Measurements from ENCODE around the gene APRT.

The APRT gene

DNA sequence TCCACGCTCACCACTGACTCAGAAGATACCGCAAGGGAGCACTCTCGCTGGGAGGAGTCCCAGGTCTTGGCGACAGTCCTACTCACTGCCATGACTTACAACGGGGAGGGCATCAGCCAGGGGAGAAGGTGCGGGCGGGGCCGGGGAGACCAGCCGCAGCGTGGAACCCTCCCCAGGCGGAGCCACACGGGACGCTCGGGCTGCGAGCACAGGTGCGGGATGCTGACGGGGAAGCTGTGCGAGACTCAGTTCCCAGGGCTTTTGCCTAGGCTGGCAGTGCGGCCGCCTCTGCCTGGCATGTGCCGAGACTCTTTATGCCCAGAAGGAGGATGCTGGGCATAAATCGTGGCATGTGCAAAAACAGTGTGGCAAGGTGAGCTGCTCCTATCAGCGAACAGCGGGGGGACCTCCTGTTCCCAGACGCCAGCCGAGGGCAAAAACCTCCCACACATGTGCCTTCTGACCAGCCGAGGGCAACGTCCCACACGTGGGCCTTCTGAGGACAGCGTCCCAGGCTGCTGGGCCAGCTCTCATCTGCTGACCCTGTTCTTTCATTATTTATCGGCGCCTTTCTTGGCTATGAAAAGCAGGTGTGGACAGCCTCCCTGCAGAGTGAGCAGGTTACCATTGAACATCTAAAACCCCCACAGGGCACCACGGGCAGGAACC, 38.9 kb upstream of the APRT start:
- TF ChIP-seq, protein P1, sequence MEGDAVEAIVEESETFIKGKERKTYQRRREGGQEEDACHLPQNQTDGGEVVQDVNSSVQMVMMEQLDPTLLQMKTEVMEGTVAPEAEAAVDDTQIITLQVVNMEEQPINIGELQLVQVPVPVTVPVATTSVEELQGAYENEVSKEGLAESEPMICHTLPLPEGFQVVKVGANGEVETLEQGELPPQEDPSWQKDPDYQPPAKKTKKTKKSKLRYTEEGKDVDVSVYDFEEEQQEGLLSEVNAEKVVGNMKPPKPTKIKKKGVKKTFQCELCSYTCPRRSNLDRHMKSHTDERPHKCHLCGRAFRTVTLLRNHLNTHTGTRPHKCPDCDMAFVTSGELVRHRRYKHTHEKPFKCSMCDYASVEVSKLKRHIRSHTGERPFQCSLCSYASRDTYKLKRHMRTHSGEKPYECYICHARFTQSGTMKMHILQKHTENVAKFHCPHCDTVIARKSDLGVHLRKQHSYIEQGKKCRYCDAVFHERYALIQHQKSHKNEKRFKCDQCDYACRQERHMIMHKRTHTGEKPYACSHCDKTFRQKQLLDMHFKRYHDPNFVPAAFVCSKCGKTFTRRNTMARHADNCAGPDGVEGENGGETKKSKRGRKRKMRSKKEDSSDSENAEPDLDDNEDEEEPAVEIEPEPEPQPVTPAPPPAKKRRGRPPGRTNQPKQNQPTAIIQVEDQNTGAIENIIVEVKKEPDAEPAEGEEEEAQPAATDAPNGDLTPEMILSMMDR (IDR thresholded peaks at IDR 0.05; ENCODE audit: insufficient read depth, low read depth, low read length, missing control alignments), result no peak
- no peak overlapping the region for H3K4me3 ChIP-seq (ENCODE audit: low read length)
- DNase-seq (ENCODE audit: low read depth), result no peak

DNA sequence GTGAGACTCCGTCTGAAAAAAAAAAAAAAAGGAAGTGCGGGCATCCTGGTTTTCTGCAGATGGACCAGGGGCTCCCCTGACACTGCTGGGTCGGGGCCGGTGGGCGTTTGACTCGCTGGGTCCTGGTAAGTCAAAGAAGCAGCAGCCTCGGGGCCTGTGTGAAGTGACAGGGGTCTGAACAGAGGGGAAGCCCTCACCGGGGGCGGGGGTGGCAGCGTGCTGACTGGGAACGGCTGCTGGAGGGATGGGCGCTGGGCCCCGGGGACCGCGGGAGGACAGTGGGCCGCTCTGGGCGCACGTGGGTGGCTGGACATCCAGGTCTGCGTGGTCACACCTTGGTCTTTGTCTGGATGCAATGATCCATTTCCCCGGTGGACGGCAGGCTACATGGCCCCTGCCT, 36.8 kb upstream of the APRT start:
- DNase-seq (ENCODE audit: low read depth), result no peak
- no peak overlapping the region for H3K4me3 ChIP-seq (ENCODE audit: low read length)
- TF ChIP-seq, protein P1 (IDR thresholded peaks at IDR 0.05; ENCODE audit: insufficient read depth, low read depth, low read length, missing control alignments), result no peak

DNA sequence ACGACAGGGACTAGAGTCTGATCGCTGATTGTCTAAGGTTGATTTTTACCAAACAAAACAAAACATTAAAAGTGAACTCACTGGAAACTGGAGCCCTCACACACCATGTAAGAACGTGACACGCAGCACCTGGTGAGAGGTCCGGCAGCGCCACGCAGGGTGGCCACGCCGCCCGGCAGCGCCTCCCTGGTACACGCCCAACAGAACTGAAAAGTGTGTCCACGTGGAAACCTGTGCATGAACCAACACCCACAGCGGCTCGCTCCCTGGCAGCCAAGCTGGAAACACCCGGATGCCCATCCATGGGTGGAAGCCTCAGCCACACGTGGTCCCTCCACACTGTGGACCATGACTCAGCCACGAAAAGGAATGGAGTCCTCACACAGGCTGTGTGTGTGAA, 35.9 kb upstream of the APRT start:
- TF ChIP-seq, protein P1 (IDR thresholded peaks at IDR 0.05; ENCODE audit: insufficient read depth, low read depth, low read length, missing control alignments), result no peak
- no peak overlapping the region for H3K4me3 ChIP-seq (ENCODE audit: low read length)
- no peak for DNase-seq (ENCODE audit: low read depth)

DNA sequence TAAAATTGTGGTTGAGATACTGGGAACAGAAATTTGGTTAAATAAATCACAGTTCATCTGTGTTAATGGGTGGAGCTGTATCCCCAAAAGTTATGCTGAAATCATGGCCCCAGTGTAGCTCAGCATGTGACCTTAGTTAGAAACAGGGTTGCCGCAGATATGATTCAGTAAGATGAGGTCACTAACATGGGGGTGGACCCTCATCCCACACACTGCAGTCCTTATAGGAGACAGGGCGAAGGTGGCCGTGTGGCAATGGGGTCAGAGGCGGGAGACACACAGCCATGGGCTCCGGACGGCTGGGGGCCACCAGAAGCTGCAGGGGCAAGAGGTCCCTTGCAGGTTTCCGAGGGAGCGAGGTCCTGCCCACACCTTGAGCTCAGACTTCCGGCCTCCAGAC, 34.4 kb upstream of the APRT start:
- no peak for DNase-seq (ENCODE audit: low read depth)
- TF ChIP-seq, protein P1 (IDR thresholded peaks at IDR 0.05; ENCODE audit: insufficient read depth, low read depth, low read length, missing control alignments), result no peak
- no peak overlapping the region for H3K4me3 ChIP-seq (ENCODE audit: low read length)

DNA sequence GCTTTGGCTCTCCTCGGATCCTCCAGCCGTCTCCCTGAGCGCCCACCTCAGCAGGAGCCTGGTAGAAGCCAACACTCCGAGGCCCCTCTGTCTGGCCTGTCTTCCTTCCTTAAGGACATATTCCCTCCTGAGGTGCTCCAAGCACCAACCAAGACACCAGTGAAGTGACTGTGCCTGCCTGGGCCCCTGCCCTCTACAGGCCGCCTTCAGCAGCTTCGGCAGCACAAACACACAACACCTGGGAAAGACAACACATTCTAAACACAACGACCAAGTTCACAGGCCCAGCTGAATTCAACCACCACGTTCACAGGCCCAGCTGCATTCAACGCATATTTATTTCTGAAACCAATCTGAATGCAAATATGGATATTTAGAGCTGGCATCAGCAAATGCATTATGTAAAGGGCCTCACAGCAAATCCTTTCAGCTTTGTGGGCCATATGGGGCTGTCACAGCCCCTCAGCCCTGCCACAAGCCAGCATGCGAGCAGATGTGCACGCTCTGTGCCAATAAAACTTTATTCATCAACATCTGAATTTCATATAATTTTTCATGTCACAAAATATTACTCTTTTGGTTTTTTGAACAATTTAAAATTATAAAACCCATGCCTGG, 32.8 kb upstream of the APRT start:
- no peak overlapping the region for H3K4me3 ChIP-seq (ENCODE audit: low read length)
- TF ChIP-seq, protein P1 (IDR thresholded peaks at IDR 0.05; ENCODE audit: insufficient read depth, low read depth, low read length, missing control alignments), result peak; percentile 55
- peak; percentile 23 for DNase-seq (ENCODE audit: low read depth)

DNA sequence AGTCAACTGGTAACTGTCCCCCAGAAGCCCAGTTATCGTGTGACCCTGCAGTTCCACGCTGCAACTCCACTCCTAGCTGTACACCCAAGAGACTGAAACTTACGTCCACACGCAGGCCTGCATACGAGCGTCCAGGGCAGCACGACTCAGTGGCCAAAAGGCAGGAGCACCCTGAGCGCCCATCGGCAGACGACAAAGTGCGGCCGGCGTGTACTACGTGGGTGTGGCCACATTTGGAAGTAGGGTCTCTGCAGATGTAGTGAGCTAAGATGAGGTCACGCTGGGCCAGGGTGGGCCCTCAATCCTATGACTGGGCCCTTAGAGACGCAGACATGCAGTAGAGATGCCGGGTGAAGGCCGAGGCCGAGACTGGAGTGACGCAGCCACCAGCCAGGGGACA, 31.5 kb upstream of the APRT start:
- no peak for DNase-seq (ENCODE audit: low read depth)
- TF ChIP-seq, protein P1 (IDR thresholded peaks at IDR 0.05; ENCODE audit: insufficient read depth, low read depth, low read length, missing control alignments), result no peak
- no peak overlapping the region for H3K4me3 ChIP-seq (ENCODE audit: low read length)

DNA sequence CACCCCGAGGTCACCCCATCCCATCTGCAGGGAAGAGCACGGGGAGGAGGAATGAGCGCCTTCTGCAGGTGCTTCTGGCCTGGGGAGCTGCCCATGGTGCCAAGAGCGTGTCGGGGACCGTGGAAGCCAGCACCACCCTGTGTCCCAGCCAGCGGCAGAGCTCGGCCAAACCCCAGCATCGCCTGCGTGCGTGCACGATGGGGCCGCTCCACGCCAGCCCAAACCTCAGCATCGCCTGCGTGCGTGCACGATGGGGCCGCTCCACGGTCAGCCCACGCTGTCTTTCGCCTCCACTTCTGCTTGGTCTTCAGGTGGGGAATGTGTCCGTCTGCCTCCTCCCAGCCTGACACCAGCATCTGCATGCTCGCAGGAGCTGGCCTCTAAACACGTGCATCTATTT, 31.1 kb upstream of the APRT start:
- H3K4me3 ChIP-seq (ENCODE audit: low read length), result no peak overlapping the region
- TF ChIP-seq, protein P1 (IDR thresholded peaks at IDR 0.05; ENCODE audit: insufficient read depth, low read depth, low read length, missing control alignments), result no peak
- DNase-seq (ENCODE audit: low read depth), result no peak

Measured in epithelial cell of esophagus (primary cell).